PC-9 (cell line): ENCODE data around the gene RUNX1.

ENCODE experiments used
- CTCF ChIP-seq: fragments of 200-600 bp; sonication (generic); conservative IDR thresholded peaks from 2 replicates; pipeline ENCODE4 v1.6.1; 2017; ENCODE audit warnings: mixed run types, antibody characterized with exemption, mild to moderate bottlenecking, moderate library complexity
- EZH2 ChIP-seq: fragments of 200-600 bp; sonication (generic); IDR thresholded peaks from 2 replicates; pipeline ENCODE4 v1.8.0; 2017; ENCODE audit warnings: antibody characterized with exemption, low read depth

GRCh38 chr21:34915364-34915841 lies 133.7 kb downstream of the RUNX1 start:
- TF ChIP-seq CTCF (no peak), EZH2 (no peak)
